H1 (cell line): ENCODE measurements around the gene HOXD4.

Source experiments
- ATF3 ChIP-seq: IDR thresholded peaks from 2 replicates; pipeline ENCODE4 v1.6.1; 2011; ENCODE audit warnings: low read depth, mild to moderate bottlenecking, low read length; ENCODE audit not compliant: insufficient read depth
- CBX5 ChIP-seq: fragments of 300-800, 300-1000 bp; sonication (generic); IDR thresholded peaks from 2 replicates; pipeline ENCODE4 v1.7.1; 2016; ENCODE audit warnings: antibody characterized with exemption, low read length, low read depth
- CHD2 ChIP-seq: IDR thresholded peaks from 2 replicates; pipeline ENCODE4 v1.6.1; 2012; ENCODE audit warnings: low read length, improper control_type of control experiment
- CTCF ChIP-seq, 3 experiments: IDR thresholded peaks; 1 replicate in 2 of 3; 2 replicates in 1 of 3; pipeline versions ENCODE4 v1.5.1 to v1.6.1; 2011; ENCODE audit warnings: low read length in 3 of 3, mild to moderate bottlenecking in 3 of 3, inconsistent platforms in 2 of 3, low read depth in 1 of 3, moderate library complexity in 1 of 3; ENCODE audit not compliant: insufficient read depth in 1 of 3; ENCODE audit errors: control extremely low read depth in 1 of 3
- KDM5A ChIP-seq: fragments of 200-600 bp; IDR thresholded peaks from 2 replicates; pipeline ENCODE4 v1.7.1; 2012; ENCODE audit warnings: mild to moderate bottlenecking, low read length, inconsistent platforms, mixed read lengths
- POLR2A ChIP-seq, 2 experiments: IDR thresholded peaks; 1 replicate in 1 of 2; 2 replicates in 1 of 2; pipeline ENCODE4 v1.6.1; 2011; ENCODE audit warnings: low read depth in 2 of 2, low read length in 2 of 2, mild to moderate bottlenecking in 2 of 2; ENCODE audit errors: control extremely low read depth in 1 of 2
- POLR2AphosphoS5 ChIP-seq: IDR thresholded peaks from 2 replicates; pipeline ENCODE4 v1.6.1; 2011; ENCODE audit warnings: low read depth, low read length
- YY1 ChIP-seq: IDR thresholded peaks from 2 replicates; pipeline ENCODE4 v1.6.1; 2011; ENCODE audit warnings: low read depth, mild to moderate bottlenecking, low read length

GRCh38 chr2:176139661-176140512, 11.5 kb upstream of the HOXD4 start:
- TF ChIP-seq POLR2A (IDR thresholded peaks at IDR 0.05; ENCODE audit: control extremely low read depth in 1 of 2, low read depth in 2 of 2, low read length in 2 of 2) (no peak), CTCF (IDR thresholded peaks at IDR 0.05; ENCODE audit: control extremely low read depth in 1 of 3, insufficient read depth in 1 of 3, low read depth in 1 of 3, low read length in 3 of 3) (no peak), POLR2AphosphoS5 (no peak), KDM5A (no peak), CBX5 (no peak), YY1 (no peak), ATF3 (no peak), CHD2 (no peak)
